T-cell (primary cell): ENCODE results near the gene TMEM61. TPM values are rescaled to one million over a fixed set of nuclear protein-coding genes. Genes with fewer than 3 reads are reported as not detected.

Source experiments
- ATAC-seq, 4 experiments: fragments of 200-7000 bp in 3 of 4; fragments of 150-1000 bp in 1 of 4; cut with Tn5 transposase; replicated peaks in 1 of 4; 1 replicate in 3 of 4; 2 replicates in 1 of 4; pipeline ENCODE4 v1.10.0; 2021; ENCODE audit warnings: moderate library complexity in 3 of 4, mild to moderate bottlenecking in 2 of 4, moderate number of reproducible peaks in 1 of 4
- CTCF ChIA-PET, 2 donors: fragments of 300-600 bp; sonication (Branson Sonifier 250); formaldehyde crosslinking; loops; one replicate each; lab custom pipeline; 2022; ENCODE audit warnings: antibody characterized with exemption in 2 of 2; lab: Charles Lee
- POLR2A ChIA-PET, 2 donors: fragments of 300-600 bp; sonication (Branson Sonifier 250); formaldehyde crosslinking; loops; one replicate each; lab custom pipeline; 2022; ENCODE audit warnings: antibody characterized with exemption in 2 of 2; lab: Charles Lee
- DNase-seq, 35 experiments: peaks; one replicate each; pipeline versions ENCODE4 v3.0.0 to v3.0.0-alpha.2; 2013 to 2023
- H3K27ac ChIP-seq: one replicate; pipeline ENCODE4 v1.5.1; 2013; ENCODE audit warnings: low read length
- H3K27me3 ChIP-seq, 2 experiments: replicated peaks in 1 of 2; 1 replicate in 1 of 2; 2 replicates in 1 of 2; pipeline versions ENCODE4 v1.6.1 to v1.7.0; 2013; ENCODE audit warnings: low read length in 1 of 2, mixed read lengths in 1 of 2; ENCODE audit not compliant: control insufficient read depth in 2 of 2, insufficient read depth in 2 of 2; ENCODE audit errors: extremely low read depth in 1 of 2
- H3K36me3 ChIP-seq, 2 donors: 1 replicate in 1 of 2; 2 replicates in 1 of 2; pipeline versions ENCODE4 v1.6.1 to v1.7.0; 2013; ENCODE audit warnings: low read length in 1 of 2; ENCODE audit not compliant: control insufficient read depth in 2 of 2, insufficient read depth in 1 of 2; ENCODE audit errors: extremely low read depth in 1 of 2
- H3K4me1 ChIP-seq, 2 experiments: 1 replicate in 1 of 2; 2 replicates in 1 of 2; pipeline versions ENCODE4 v1.6.1 to v1.7.0; 2013; ENCODE audit warnings: low read length in 2 of 2, mixed read lengths in 1 of 2; ENCODE audit not compliant: insufficient read depth in 2 of 2, control insufficient read depth in 1 of 2; ENCODE audit errors: extremely low read depth in 1 of 2
- H3K4me3 ChIP-seq, 2 donors: 1 replicate in 1 of 2; 2 replicates in 1 of 2; pipeline versions ENCODE4 v1.5.1 to v1.7.0; 2013; ENCODE audit warnings: mild to moderate bottlenecking in 2 of 2, low read length in 1 of 2, moderate library complexity in 1 of 2; ENCODE audit not compliant: control insufficient read depth in 1 of 2; ENCODE audit errors: extremely low read depth in 1 of 2
- H3K9me3 ChIP-seq: 2 replicates; pipeline ENCODE4 v1.7.0; 2013
- H3K27ac Mint-ChIP-seq, 2 donors: one replicate each; pipeline ENCODE4 v1.8.0; 2020 to 2021; ENCODE audit warnings: mild to moderate bottlenecking in 2 of 2, mixed read lengths in 2 of 2
- H3K27me3 Mint-ChIP-seq, 2 donors: one replicate each; pipeline ENCODE4 v1.8.0; 2021 to 2022; ENCODE audit warnings: mixed read lengths in 2 of 2
- H3K36me3 Mint-ChIP-seq: one replicate; pipeline ENCODE4 v1.8.0; 2021; ENCODE audit warnings: mixed read lengths
- H3K4me1 Mint-ChIP-seq, 3 donors: one replicate each; pipeline ENCODE4 v1.8.0; 2020 to 2022; ENCODE audit warnings: mixed read lengths in 3 of 3, mild to moderate bottlenecking in 1 of 3
- H3K4me3 Mint-ChIP-seq, 3 donors: one replicate each; pipeline ENCODE4 v1.8.0; 2020 to 2022; ENCODE audit warnings: mild to moderate bottlenecking in 3 of 3, mixed read lengths in 3 of 3, moderate library complexity in 3 of 3
- H3K9me3 Mint-ChIP-seq, 3 donors: one replicate each; pipeline ENCODE4 v1.8.0; 2020 to 2022; ENCODE audit warnings: mixed read lengths in 3 of 3
- WGBS: methylation state at CpG from one replicate; pipeline ENCODE4 v1.1.5; 2013; ENCODE audit warnings: missing lambda C conversion rate; ENCODE audit not compliant: insufficient coverage; 5-methylcytosine and 5-hydroxymethylcytosine counted together
- total RNA-seq, 35 experiments: library from RNA in 6 of 35; stranded (reverse) in 6 of 35; fragments of 120-200 nt in 1 of 35; gene quantifications; one replicate each; pipeline versions ENCODE4 v1.2.1 to v1.2.4 and lab custom pipeline; 2013 to 2026

The TMEM61 gene
- total RNA-seq, 5 donors from 2014 or later (not counting 1 experiment from before 2014, with no cell fraction given): not detected

- 70% methylated on average over 10 of the region's 12 CpGs for WGBS
- POLR2A ChIA-PET: no interaction called here
- H3K4me3 Mint-ChIP-seq: peak overlapping the region in 1 of 3 donors; percentile 71
Observed at GRCh38 chr1:54995013-54995760, 14.8 kb downstream of the TMEM61 start.

GRCh38 chr1:54995835-54996234 is 15.4 kb downstream of the TMEM61 start:
- Histone ChIP-seq H3K4me3 (peak overlapping the region in 1 of 2 donors; percentile 7), H3K36me3 (no peaks in the 10 kb centered on the region), H3K4me1 (peaks cover 0 to 27% of the 10 kb centered on the region in 2 experiments), H3K9me3 (no peaks in the 10 kb centered on the region), H3K27ac (peak overlapping the region; percentile 25), H3K27me3 (peaks cover 7 to 56% of the 10 kb centered on the region in 2 experiments)
- H3K9me3 Mint-ChIP-seq: no peaks in the 10 kb centered on the region
- peaks cover 24 to 26% (median 25%) of the 10 kb centered on the region in 3 donors for H3K4me1 Mint-ChIP-seq
- peaks cover 29 to 44% of the 10 kb centered on the region in 2 donors for H3K27me3 Mint-ChIP-seq
- ChIA-PET CTCF (interaction anchor here (0.6 to 3.0 kb wide), 10 partner anchors 26 to 1036 kb away, joined by 3 to 38 read pairs (median 4); no protein-coding TSS in a partner anchor), POLR2A (no interaction called here)
- H3K4me3 Mint-ChIP-seq: peak overlapping the region; percentile 49 to 71 (median 60)
- peak overlapping the region; percentile 45 to 71 for H3K27ac Mint-ChIP-seq
- DNase-seq: peak in 33 of 35 experiments; percentile 12 to 65 (median 44)
- H3K36me3 Mint-ChIP-seq: no peaks in the 10 kb centered on the region
- peak; percentile 69 to 81 (median 75) for ATAC-seq
- 33% methylated on average over 6 of the region's 9 CpGs for WGBS

More at GRCh38 chr1:54995013-54995760, 14.8 kb downstream of the TMEM61 start:
- Histone ChIP-seq H3K27ac (peak overlapping the region; percentile 25), H3K4me1 (peaks cover 0 to 27% of the 10 kb centered on the region in 2 experiments), H3K4me3 (no peak overlapping the region), H3K36me3 (no peaks in the 10 kb centered on the region), H3K27me3 (peaks cover 7 to 51% of the 10 kb centered on the region in 2 experiments), H3K9me3 (no peaks in the 10 kb centered on the region)
- Mint-ChIP-seq H3K9me3 (no peaks in the 10 kb centered on the region), H3K27ac (peak overlapping the region; percentile 45 to 71), H3K36me3 (no peaks in the 10 kb centered on the region), H3K27me3 (peaks cover 25 to 44% of the 10 kb centered on the region in 2 donors), H3K4me1 (peaks cover 24 to 26% (median 25%) of the 10 kb centered on the region in 3 donors)
- DNase-seq: no peak
- ATAC-seq: no peak
- CTCF ChIA-PET: interaction anchor here (0.9 to 3.0 kb wide), 7 partner anchors 38 to 496 kb away, joined by 3 to 38 read pairs (median 4); no protein-coding TSS in a partner anchor

- WGBS: 4% methylated on average over 7 of the region's 23 CpGs
- Mint-ChIP-seq H3K4me1 (peaks cover 24 to 26% (median 25%) of the 10 kb centered on the region in 3 donors), H3K9me3 (no peaks in the 10 kb centered on the region), H3K27me3 (peaks cover 29 to 44% of the 10 kb centered on the region in 2 donors), H3K4me3 (peak overlapping the region; percentile 49 to 71 (median 60)), H3K36me3 (no peaks in the 10 kb centered on the region), H3K27ac (peak overlapping the region; percentile 39 to 45)
- Histone ChIP-seq H3K27ac (no peak overlapping the region), H3K36me3 (no peaks in the 10 kb centered on the region), H3K4me1 (peaks cover 0 to 27% of the 10 kb centered on the region in 2 experiments), H3K4me3 (peak overlapping the region in 1 of 2 donors; percentile 21), H3K9me3 (no peaks in the 10 kb centered on the region), H3K27me3 (peaks cover 7 to 62% of the 10 kb centered on the region in 2 experiments)
- CTCF ChIA-PET: interaction anchor here (0.6 to 3.0 kb wide), 13 partner anchors 12 to 1117 kb away, joined by 3 to 38 read pairs (median 4); no protein-coding TSS in a partner anchor
- POLR2A ChIA-PET: no interaction called here
- ATAC-seq (peak; percentile 76 to 88 (median 82)), DNase-seq (peak; percentile 45 to 87 (median 69))
Observed at GRCh38 chr1:54996359-54996868, 16.0 kb downstream of the TMEM61 start.

- Mint-ChIP-seq H3K27ac (no peak overlapping the region), H3K4me3 (peak overlapping the region; percentile 49 to 71 (median 60))
Observed at GRCh38 chr1:54996869-54997710, 16.7 kb downstream of the TMEM61 start.

GRCh38 chr1:54997711-54997986 is 17.2 kb downstream of the TMEM61 start:
- Mint-ChIP-seq H3K4me1 (peaks cover 24 to 26% (median 25%) of the 10 kb centered on the region in 3 donors), H3K9me3 (no peaks in the 10 kb centered on the region), H3K27me3 (peaks cover 29 to 44% of the 10 kb centered on the region in 2 donors), H3K36me3 (no peaks in the 10 kb centered on the region), H3K27ac (no peak overlapping the region), H3K4me3 (peak overlapping the region in 1 of 3 donors; percentile 71)
- Histone ChIP-seq H3K4me1 (peaks cover 0 to 27% of the 10 kb centered on the region in 2 experiments), H3K9me3 (no peaks in the 10 kb centered on the region), H3K27ac (no peak overlapping the region), H3K36me3 (no peaks in the 10 kb centered on the region), H3K4me3 (no peak overlapping the region), H3K27me3 (peaks cover 7 to 67% of the 10 kb centered on the region in 2 experiments)
- ATAC-seq (no peak), DNase-seq (no peak)
- 52% methylated on average over 4 of the region's 6 CpGs for WGBS
- POLR2A ChIA-PET: no interaction called here
- CTCF ChIA-PET: interaction anchor here in 1 of 2 donors (3.0 kb wide), 1 partner anchor 53 kb away, joined by 38 read pairs; no protein-coding TSS in a partner anchor

More at GRCh38 chr1:54996869-54997710, 16.7 kb downstream of the TMEM61 start:
- no peaks in the 10 kb centered on the region for H3K9me3 ChIP-seq
- no peaks in the 10 kb centered on the region for H3K36me3 Mint-ChIP-seq
- peak overlapping the region; percentile 15 to 21 for H3K4me3 ChIP-seq
- POLR2A ChIA-PET: no interaction called here
- no peak overlapping the region for H3K27ac ChIP-seq
- CTCF ChIA-PET: interaction anchor here (0.6 to 3.0 kb wide), 9 partner anchors 12 to 1118 kb away, joined by 3 to 38 read pairs (median 4); no protein-coding TSS in a partner anchor
- H3K27me3 Mint-ChIP-seq: peaks cover 29 to 44% of the 10 kb centered on the region in 2 donors
- no peaks in the 10 kb centered on the region for H3K36me3 ChIP-seq
- ATAC-seq: no peak
- peaks cover 7 to 67% of the 10 kb centered on the region in 2 experiments for H3K27me3 ChIP-seq
- H3K4me1 ChIP-seq: peaks cover 0 to 27% of the 10 kb centered on the region in 2 experiments
- DNase-seq: peak in 2 of 35 experiments; percentile 1 to 7
- peaks cover 24 to 26% (median 25%) of the 10 kb centered on the region in 3 donors for H3K4me1 Mint-ChIP-seq
- WGBS: 18% methylated on average over 40 of the region's 46 CpGs
- no peaks in the 10 kb centered on the region for H3K9me3 Mint-ChIP-seq
